Medulla oblongata (tissue), 1 donor: ENCODE results near the gene NEDD9.

ENCODE experiments used
- DNase-seq: peaks from one replicate; pipeline ENCODE4 v3.0.0-alpha.2; 2015; ENCODE audit errors: extremely low spot score

Gene NEDD9

DNA sequence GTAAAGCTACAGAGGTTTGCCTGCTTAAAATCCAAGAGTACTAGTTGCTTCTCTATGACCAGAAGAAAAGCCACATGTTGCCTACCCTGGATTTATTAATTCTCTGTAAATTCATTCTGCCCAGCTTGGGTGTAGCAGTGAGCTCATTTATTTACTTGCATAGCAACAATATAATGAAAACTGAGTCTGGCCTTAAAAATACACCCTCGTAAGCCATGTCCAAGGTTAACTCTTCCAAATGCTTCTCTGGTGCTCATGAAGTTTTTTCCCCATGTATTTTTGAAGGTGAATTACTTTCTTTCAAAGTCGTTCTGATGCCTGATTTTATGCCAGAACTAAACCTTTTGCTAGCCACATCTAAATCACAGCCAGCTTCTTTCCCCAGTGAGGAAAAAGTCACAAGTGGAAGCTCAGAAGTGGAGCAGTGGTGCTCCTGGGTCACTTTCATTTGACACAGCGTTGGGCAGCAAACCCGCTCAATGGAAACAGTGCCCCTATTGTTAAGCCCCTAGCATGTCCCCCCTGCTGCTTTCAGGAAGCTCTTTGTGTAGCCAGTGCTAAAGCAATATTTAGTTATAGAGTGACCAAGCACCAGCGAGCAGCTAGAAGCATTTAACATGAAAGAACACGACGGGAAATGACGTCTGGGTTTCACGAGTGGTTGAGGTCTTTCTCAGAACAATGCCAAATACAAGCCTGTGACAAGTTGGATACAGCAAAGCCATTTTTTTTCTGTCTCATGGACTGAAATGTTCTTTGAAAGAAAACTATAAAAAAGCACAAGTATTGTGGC is 29.8 kb downstream of the NEDD9 start:
- DNase-seq = peak; percentile 83

DNA sequence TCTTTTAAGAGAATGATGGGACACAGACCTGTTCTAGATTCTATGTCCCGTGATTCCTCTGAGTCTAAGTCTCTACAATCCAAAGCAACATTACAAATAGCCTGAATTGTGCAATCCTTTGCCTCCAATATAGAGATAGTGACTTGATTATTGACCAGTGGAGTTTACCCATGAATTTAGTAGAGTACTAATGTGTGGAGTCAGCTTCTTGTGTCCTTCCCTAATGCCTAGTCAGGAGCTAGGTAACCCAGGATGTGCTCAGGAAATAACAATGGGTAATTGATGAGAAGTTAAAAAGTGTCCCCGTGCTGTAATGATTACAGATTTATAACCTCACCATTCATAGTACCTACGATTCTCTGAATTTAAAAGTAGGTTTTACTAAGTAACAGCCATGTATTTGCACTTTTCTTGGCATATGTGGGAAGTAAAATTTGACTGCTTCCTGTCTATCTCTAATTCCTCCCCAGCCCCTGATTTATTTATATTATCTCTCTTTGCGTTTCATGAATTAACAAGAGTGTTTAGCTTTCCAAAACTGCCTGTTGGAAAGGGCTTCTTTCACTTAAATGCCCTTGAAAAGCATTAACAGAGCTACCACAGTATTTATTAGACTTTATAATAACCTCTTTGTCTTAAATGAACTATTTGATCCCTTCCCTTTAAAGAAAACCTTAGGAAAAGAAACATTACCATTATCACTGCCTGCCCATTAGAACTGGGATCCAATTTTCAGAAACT is 30.5 kb downstream of the NEDD9 start:
- no peak for DNase-seq

DNA sequence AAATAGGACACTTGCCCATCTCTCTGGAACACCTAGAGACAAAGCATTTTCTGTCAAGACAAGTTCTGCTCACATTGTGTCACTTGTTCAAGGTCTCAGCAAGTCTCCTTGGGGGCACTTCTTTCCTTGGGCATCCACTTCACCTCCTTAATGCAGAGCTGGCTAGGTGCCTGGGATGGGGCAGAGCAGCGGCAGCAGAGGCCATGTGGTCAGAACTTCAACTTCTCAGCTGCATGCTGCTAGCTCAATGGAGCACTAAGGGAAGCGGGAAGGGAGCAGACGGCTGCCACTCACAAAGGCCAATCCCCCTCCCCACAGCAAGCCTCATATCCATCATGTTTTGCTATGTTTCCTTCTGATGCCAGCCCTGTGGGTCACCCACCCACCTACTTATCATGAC is 31.5 kb downstream of the NEDD9 start:
- DNase-seq = no peak

DNA sequence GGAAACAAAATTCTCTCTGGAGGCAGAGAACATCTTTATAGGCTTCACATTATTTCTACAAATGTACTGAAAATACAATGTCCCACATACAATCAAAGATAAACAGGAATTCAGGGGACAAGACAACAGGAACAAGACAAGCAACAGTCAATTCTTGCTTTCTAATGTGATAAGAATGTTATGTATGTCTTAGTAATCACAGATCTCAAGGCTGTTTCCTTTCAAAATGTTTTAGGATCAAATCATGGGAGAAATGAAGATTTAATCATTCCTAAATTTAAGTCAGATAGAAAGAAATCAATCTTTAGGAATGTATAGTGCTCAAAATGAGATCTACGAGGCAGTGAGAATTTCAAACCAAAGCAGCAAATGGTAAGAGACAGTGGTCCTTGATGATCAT is 32.1 kb downstream of the NEDD9 start:
- no peak for DNase-seq

DNA sequence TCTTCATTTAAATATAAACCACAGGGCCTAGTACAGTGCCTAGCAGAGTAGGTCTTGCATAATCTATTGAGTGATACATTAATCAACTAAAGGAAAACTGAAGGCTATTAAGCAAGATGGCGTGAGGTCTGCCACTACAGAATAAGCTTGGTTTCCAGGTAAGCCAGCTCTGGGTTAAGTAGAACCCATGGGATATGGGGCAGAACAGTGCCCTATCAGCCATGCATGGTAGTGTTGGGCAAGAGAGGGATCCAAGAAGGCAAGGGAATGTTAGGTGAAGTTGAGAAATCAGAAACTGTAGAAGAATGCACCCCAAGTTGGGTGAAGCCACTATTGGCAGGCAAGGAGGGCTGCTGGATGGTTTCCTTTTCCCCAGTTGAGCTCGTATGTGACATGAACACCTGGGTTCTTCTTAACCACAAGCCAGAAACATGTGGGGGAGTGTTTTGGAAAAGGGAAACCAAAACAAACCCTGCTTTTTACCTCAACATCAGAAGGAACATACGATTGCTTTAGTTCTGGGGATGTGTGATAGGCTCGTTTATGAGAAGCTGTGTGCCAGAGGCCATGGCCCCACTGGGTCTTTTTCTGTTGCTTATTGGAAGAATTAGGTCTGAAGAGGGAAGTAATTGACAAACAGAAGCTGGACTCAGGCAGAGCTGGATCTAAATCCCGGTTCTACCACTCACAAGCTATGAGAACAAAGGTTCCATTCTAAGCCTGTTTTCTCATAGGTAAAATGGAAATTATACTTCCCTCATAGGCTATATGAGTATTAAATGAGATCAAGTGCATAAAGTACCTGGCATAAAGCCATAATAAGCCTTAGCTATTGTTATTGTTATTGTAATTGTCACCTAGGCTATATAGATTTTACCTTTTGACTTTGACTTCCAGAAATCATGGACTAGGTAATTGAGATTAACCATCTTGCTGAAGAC is 33.5 kb downstream of the NEDD9 start:
- no peak for DNase-seq

DNA sequence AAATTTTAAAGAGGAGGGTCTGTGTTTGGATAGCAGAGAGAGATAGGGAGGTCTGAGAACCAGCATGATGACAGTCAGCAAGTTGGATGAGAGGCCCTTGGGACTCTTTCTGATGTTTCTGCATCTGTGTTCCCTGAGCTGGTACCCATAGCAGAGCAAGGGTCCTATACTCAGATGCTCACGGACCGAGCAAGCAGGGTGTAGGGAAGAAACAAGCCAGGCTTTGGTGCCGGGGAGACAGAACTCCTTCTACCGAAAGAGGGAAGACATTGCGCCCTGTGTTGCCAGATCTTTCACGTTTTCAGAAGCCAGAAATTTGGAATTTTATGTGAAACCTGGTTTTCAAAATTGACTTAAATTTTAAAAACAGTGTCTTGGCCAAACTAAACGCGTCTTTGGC is 34.6 kb downstream of the NEDD9 start:
- no peak for DNase-seq

DNA sequence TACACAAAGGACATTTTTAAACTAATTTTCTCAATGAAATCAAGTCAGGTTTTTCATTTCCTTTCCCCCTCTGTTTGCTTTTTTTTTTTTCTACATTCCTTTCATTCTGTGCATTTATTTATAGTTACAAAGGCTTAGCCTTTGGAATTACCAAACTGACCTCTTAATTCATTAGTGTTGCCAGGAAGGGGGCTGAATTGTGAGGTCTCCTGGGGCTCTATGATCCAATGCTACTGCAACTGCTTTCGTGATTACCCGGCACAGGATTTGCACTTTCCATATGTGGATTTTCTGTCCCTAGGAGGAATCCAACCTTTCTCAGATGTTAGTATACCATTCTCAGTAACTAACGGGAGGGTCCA is 35.3 kb downstream of the NEDD9 start:
- no peak for DNase-seq

DNA sequence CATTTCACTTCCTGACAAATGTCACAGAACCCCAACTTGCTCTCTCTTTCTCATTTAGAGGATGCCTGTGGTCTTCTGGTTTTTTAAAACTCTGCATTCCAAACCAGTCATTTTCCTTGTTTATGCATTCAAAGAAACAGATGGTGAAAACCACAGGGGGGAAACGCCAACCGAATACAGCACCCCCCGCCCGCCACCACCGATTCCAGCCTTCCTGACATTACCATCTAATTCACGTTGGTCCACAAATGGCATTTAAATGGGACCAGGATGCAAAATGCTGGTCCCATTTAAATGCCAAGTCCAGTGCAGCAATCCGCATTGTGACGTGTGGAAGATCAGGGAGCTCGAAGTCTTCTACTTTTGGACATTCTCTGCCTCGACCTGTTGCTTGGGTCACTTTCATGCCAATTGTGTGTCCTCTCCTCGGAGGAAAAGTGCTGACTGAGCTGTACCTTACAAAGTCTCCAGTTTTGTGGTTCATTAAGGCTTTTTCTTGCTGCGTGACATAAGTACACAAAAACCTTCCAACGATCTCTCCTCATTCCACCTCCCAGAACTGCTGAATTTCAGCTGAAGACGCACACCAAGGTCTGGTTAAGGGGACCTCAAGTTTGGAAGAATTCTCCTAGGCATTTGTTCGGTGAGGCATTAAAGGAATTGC is 35.8 kb downstream of the NEDD9 start:
- DNase-seq = no peak

DNA sequence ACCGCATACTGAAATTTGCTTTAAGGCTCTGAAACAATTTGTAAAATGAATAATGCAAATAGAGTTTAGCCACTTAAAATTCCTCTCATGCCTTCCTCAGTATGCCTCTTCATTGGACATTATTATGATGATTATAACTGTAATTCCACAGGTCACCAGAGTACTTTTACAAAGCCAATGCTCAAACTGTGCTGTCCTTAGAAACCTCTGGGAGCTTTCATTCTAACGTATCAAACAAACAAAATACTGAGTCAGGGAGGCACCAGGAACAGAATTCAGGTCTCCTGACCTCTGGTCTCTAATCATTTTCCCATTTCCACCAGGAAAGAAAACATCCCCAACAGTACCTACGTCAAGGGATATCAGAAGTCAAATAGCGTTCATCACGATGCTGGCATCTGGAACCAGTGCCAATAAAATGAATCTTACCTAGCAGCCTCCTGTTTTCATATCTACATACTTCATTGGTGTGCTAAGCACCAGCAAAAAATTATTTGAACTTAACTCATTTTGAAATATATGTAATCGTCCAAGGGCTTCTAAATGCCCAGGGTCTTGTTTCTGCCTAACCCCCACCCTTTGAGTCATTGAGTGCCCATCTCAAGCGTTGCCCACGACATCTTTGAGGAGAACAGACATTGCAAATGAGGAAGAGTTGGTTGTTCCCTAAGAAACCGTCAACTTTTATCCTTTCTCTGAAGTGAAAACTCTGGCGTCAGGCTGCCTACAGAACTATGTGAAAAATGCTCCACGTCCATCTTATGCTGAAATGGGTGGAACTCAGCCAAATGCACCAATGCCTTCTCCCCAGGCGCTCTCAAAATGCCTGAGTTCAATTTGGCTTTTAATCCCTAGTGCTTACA is 37.9 kb downstream of the NEDD9 start:
- no peak for DNase-seq

DNA sequence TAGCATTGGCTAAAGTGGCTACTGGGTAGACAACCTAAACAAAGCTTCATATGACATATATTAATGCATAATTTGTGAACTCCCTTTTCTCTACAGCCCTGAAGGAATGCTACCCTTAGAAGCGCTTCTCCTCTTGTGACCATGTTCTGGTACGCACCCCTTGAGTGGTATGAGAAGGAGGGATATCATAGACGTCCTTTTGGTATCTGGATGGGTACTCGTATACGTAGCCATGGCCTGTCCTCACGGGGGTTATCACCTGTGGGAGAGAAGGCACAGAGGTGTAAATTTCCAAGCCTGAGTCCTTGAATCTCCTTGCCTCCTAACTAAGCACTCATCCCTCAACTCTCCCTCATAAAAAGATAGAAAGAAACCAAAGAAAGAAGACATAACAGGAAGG is 39.0 kb downstream of the NEDD9 start:
- DNase-seq = no peak

DNA sequence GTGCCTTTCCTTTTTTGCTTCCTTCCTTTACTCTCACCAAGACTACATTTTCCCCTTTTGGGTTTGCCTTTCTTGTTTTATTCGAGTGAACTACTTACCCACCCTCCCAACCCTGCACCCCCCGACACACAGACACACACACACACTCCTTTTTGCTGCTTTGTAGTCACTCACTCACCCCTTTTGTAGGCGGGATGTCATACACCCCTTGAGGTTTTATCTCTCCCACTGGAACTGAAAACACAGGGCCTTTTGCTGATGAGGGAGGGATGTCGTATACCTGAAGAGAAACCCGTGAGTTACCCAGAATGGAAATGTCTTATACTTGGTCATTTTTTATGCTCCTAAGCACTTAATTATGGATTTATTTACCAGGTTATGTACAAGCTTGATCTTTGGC is 40.3 kb downstream of the NEDD9 start:
- no peak for DNase-seq

DNA sequence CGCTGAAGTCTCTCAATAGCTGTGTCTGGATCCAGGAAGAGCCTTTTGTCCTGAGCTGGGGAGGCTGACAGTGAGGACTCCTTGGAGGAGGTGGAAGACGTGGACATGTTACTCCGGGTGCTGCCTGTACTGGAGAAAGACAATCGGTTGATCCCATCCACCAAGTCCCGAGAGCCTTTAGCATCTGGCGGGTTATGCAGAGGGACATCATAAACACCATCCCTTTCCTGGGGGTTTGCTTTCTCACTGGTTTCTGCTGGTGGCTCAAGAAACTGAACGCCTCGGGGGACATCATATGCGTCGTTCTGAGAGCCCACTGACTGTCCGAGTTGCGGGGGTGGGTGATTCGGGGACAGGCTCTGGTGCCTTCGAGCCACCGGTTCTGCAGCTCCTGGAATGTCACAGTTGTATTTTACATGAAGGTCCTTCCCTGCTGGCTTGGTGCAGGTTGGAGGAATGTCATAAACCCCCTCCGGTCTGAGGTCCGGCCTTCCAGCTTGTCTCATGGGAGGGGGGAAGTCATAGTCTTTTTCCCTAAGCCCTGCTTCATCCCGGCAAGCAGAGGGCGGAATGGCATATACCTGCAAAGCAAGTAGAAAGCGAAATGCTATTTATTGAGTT is 41.7 kb downstream of the NEDD9 start:
- no peak for DNase-seq

DNA sequence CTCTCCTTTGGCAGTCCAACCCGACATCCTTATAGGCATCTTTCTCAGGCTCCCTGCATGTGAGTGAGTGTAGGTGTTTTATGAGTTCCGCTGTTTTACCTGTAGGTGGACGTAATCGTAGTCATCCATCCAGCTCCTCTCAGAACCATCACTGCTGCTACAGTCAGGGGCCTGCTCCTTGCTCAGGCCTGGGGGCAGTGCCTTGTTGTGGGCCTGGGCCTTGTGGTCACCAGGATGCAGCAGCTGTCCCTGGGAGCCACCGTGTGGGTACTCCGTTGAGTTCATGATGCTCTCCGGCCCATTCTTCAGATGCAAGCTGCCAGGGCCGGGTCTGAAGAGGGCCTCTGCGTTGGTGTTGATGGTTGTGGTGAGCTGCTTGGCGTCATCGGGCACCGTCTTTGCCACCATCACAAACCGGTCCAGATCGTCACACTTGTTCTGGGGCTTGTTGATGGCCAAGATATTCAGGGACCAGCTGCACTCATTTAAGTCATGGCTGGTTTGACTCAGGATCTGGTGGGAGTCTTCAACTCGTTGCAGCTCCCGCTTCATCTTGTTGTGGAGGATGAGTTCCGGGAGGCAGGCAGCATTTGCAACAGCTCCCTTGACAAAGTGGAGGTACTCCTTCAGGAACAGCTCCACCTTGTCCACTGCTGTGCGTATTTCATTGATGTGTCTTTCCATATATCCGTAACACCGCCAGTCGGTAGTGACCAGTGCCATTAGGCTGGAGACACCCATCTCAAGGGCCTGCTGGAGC is 42.4 kb downstream of the NEDD9 start:
- DNase-seq = no peak

DNA sequence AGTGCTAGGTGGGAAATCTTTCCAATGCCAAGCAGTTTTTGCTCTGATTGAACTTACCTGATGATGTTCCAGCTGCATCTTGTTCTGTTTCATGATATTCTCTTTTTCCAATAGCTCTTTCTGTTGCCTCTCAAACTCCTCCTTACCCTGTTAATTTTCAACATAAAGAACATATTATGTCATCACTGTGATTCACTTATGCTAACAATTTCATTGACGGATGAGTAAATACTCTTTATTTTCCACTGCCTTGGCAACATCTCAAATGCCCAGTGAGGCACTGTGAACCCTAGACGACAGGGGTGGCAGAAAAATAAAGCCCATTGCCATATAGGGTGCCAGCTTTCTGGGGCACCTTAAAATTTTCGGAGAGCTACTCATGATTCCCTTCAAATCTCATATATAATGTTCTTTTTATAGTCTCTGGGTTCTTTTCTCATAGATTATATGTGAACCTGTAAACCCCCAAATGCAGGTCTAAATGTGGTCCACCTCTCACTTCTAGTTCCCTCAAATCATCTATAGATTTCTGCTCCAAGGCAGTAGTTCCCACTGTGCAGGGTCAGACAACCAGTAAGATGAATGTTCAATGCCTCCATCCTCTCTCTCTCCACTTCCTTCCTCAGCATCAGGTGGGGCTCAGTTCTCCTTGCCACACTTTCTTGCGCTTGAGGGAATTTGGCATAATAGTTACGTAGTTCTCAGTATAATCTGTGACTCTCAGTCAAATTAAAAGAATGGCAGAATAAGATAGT is 44.1 kb downstream of the NEDD9 start:
- DNase-seq = no peak

DNA sequence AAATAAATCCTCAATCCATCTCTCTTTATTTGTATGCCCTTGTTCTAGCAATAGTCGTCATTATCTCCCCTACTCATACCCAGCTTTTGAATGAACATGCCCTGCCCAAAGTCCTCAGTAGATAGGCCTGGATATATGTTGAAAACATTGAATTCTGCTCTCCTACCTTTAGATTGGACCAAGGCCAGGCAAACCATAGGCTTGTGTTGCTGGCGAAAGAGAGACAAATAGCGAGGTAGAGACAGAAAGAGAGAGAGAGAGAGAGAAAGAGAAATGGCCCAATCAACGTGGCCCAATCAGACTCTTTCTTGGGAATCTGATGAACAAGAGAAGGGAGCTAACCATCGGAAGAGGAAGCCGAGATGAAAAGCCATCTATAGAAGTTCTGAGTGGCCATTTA is 45.2 kb downstream of the NEDD9 start:
- DNase-seq = no peak

DNA sequence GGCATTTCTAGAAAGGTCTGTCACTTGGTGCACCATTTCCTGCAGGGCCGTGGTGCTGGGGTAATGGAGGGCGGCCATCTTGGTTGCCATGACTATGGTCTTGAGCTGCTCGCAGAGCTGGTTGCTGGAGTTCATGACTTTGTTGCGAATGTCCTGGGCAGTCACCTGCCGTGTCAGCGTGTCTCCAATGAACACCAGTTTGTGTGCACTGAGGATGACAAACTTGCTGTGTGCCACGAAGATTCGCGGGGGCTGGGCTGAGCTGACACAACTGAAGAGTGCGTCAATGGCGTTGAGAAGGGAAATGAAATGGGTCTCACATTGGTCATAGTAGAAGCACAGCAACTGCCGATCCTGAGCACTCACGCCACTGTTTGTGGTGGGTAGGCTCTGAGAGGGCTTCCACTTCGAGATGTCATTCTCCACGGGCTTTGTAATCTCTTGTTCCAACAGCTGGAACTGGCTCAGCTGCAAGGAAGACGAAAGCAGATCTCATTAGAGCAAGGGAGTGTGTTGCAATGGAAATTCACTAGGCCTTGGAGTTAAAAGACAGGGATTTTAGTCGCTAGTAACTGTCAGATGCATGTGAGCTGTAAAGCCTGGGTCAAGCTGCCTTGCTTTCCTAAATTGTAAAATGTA is 47.1 kb downstream of the NEDD9 start:
- DNase-seq = no peak

DNA sequence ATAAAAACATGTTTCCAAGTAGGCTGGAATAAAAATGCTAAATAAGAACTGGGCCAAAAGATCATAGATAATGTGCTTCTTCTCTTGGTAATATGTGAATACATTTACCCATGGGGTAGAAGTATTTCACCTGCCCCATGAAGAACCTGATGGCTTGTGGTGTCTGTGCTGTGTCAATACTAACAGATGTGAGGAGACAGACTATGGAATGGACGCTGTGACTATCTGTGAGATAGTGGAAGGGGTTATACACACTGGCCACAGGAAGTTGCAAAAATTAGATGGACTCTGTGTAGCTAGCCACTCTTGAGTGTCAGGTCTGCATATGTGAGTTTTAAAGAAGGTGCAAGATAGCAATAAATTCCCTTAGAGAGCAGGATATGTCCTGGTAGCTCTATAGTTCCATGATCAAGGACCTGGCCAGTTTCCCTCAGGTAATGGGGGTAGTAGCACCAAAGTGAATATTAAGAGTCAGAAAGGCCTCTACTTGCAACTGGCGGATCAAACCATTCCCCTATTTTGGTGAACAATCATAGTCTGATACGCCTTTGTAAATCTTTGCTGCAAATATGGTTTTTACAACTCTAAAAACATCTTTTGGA is 48.6 kb downstream of the NEDD9 start:
- no peak for DNase-seq
